PC-9 (cell line): ENCODE results near the gene SMDT1. TPM values are rescaled to one million over a fixed set of nuclear protein-coding genes. Genes with fewer than 3 reads are reported as not detected.
A peak's percentile ranks its signal among the peaks of the same experiment; 100 is the strongest.
"Not testable (repeated sequence)": the region's sequence is repeated elsewhere in the genome, so short reads cannot be mapped to it uniquely, and the experiment has no call there.

Source experiments
- BruUV-seq: library from RNA; stranded (reverse); fragments of 400-500 nt; replicated peaks from 2 replicates; lab custom pipeline; 2021; lab: Mats Ljungman, UMichigan
- CTCF ChIA-PET: fragments of 300-600 bp; sonication (Branson Sonifier 250); formaldehyde crosslinking; loops from one replicate; lab custom pipeline; 2022; ENCODE audit warnings: antibody characterized with exemption; lab: Charles Lee
- POLR2A ChIA-PET: fragments of 300-600 bp; sonication (Branson Sonifier 250); formaldehyde crosslinking; loops from one replicate; lab custom pipeline; 2022; ENCODE audit warnings: antibody characterized with exemption; ENCODE audit not compliant: unreplicated experiment; lab: Charles Lee
- DNase-seq, 2 experiments: peaks; one replicate each; pipeline versions ENCODE4 v3.0.0 to v3.0.0-alpha.2; 2015 to 2022; ENCODE audit warnings: mixed read lengths in 1 of 2
- H2AFZ ChIP-seq: fragments of 200-600 bp; sonication (generic); 2 replicates; pipeline ENCODE4 v1.8.1; 2017; ENCODE audit warnings: antibody characterized with exemption
- H3F3A ChIP-seq: fragments of 200-600 bp; sonication (generic); 2 replicates; pipeline ENCODE4 v1.8.1; 2017; ENCODE audit warnings: antibody characterized with exemption, mild to moderate bottlenecking, low read depth; ENCODE audit not compliant: insufficient read depth
- H3K27ac ChIP-seq: fragments of 200-600 bp; sonication (generic); 2 replicates; pipeline ENCODE4 v1.6.1; 2016; ENCODE audit warnings: mixed run types
- H3K27me3 ChIP-seq: fragments of 200-600 bp; sonication (generic); 2 replicates; pipeline ENCODE4 v1.6.1; 2016; ENCODE audit warnings: low read depth, mixed run types; ENCODE audit not compliant: insufficient read depth
- H3K36me3 ChIP-seq: fragments of 200-600 bp; sonication (generic); 2 replicates; pipeline ENCODE4 v1.6.1; 2016; ENCODE audit warnings: low read depth, mixed run types
- H3K4me1 ChIP-seq: fragments of 200-600 bp; sonication (generic); replicated peaks from 2 replicates; pipeline ENCODE4 v1.6.1; 2016; ENCODE audit warnings: mixed run types; ENCODE audit not compliant: insufficient read depth
- H3K4me2 ChIP-seq: fragments of 200-600 bp; sonication (generic); 2 replicates; pipeline ENCODE4 v1.6.1; 2017; ENCODE audit warnings: mixed run types
- H3K4me3 ChIP-seq: fragments of 200-600 bp; sonication (generic); 2 replicates; pipeline ENCODE4 v1.6.1; 2016; ENCODE audit warnings: mixed run types
- H3K79me2 ChIP-seq: fragments of 200-600 bp; sonication (generic); 2 replicates; pipeline ENCODE4 v1.6.1; 2017; ENCODE audit warnings: low read depth, mixed run types
- H3K9me2 ChIP-seq: fragments of 200-600 bp; sonication (generic); 2 replicates; pipeline ENCODE4 v1.8.1; 2017; ENCODE audit warnings: mild to moderate bottlenecking; ENCODE audit not compliant: insufficient read depth
- H3K9me3 ChIP-seq: fragments of 200-600 bp; sonication (generic); 2 replicates; pipeline ENCODE4 v1.8.1; 2016; ENCODE audit warnings: low read depth; ENCODE audit not compliant: insufficient read depth
- H4K20me1 ChIP-seq: fragments of 200-600 bp; sonication (generic); 2 replicates; pipeline ENCODE4 v1.8.1; 2017; ENCODE audit not compliant: insufficient read depth
- EZH2 ChIP-seq: fragments of 200-600 bp; sonication (generic); IDR thresholded peaks from 2 replicates; pipeline ENCODE4 v1.8.0; 2017; ENCODE audit warnings: antibody characterized with exemption, low read depth
- intact Hi-C: fragments of 100-400 bp; cut with micrococcal nuclease; formaldehyde crosslinking; loops from one replicate; pipeline ENCODE4 v1.10.0; 2022; ENCODE audit not compliant: unreplicated experiment
- total RNA-seq: library from RNA; stranded (reverse); gene quantifications from 2 replicates; pipeline ENCODE4 v1.2.3, GENCODE V29; 2021
- TF ChIP-seq, protein P1 (sequence below): fragments of 200-600 bp; sonication (generic); conservative IDR thresholded peaks from 2 replicates; pipeline ENCODE4 v1.6.1; 2017; ENCODE audit warnings: mixed run types, antibody characterized with exemption, mild to moderate bottlenecking, moderate library complexity

SMDT1 gene
- total RNA-seq, 1 experiment from 2014 or later: 55.3 TPM

DNA sequence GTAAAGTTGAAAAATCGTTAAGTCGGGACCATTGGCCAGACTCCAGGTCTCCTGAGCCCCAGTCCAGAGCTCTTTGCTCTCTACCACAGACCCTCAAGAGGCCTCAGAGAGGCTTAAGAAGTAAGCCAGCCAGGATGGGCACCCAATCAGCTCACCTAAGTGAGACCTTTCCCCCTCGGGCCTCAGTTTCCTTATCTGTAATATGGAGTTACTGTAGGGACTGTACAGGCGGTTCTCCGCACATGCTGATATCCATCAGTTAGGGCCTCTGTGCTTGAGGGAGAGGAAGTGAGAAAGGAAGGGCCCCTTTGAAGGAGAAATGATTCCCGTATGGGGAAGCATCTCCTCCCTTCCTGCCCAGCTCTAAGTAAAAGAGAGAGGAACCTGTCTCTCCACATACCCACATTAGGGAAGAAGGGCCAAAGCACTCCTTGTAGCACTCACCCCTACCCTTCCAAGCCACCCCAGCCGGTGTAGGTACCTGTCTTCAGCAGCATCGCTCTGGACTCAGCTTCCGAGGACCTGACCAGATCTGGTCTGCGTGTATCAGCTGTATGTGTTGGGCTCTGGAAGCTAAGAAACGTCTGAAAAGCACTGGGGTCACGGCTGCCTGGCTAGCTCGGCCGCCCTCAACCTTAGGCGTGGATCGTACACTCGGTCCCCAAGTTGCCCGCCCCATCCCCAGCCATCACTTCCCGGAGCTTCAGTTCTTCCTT lies 9.5 kb upstream of the SMDT1 start:
- no peaks in the 10 kb centered on the region for H3K27me3 ChIP-seq
- ChIA-PET POLR2A (no interaction called here), CTCF (interaction anchor here (0.6 kb wide), 1 partner anchor 125 kb away, joined by 3 read pairs; no protein-coding TSS in a partner anchor)
- no peaks in the 10 kb centered on the region for H4K20me1 ChIP-seq
- DNase-seq: no peak
- H3K9me3 ChIP-seq: no peaks in the 10 kb centered on the region; the same call in 1 of the 2 replicates
- TSS peak; percentile 67 for BruUV-seq
- peak overlapping the region; percentile 59 for H3K4me3 ChIP-seq
- H3K9me2 ChIP-seq: no peaks in the 10 kb centered on the region
- H3K4me2 ChIP-seq: peak overlapping the region; percentile 83
- peak overlapping the region; percentile 10 for H3K27ac ChIP-seq
- H3K4me1 ChIP-seq: peaks cover 16% of the 10 kb centered on the region
- H3K79me2 ChIP-seq: no peaks in the 10 kb centered on the region
- intact Hi-C loops: loop anchor here (1.0 to 10.0 kb wide), 3 partner anchors 9 to 125 kb away; partner anchors contain the start of genes CENPM, SMDT1 and WBP2NL
- H3K36me3 ChIP-seq: no peaks in the 10 kb centered on the region
- TF ChIP-seq, protein P1, sequence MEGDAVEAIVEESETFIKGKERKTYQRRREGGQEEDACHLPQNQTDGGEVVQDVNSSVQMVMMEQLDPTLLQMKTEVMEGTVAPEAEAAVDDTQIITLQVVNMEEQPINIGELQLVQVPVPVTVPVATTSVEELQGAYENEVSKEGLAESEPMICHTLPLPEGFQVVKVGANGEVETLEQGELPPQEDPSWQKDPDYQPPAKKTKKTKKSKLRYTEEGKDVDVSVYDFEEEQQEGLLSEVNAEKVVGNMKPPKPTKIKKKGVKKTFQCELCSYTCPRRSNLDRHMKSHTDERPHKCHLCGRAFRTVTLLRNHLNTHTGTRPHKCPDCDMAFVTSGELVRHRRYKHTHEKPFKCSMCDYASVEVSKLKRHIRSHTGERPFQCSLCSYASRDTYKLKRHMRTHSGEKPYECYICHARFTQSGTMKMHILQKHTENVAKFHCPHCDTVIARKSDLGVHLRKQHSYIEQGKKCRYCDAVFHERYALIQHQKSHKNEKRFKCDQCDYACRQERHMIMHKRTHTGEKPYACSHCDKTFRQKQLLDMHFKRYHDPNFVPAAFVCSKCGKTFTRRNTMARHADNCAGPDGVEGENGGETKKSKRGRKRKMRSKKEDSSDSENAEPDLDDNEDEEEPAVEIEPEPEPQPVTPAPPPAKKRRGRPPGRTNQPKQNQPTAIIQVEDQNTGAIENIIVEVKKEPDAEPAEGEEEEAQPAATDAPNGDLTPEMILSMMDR: no peak
- no peak for TF ChIP-seq EZH2
- H3F3A ChIP-seq: peaks cover 10% of the 10 kb centered on the region; the same call in 1 of the 2 replicates
- peak overlapping the region; percentile 86 for H2AFZ ChIP-seq

- DNase-seq: peak; percentile 94 to 96
- BruUV-seq: TSS peak; percentile 45
- H3K4me2 ChIP-seq: peak within 1 kb of the TSS; percentile 83
- no peak for TF ChIP-seq EZH2
- TF ChIP-seq, protein P1: no peak
- H3K4me1 ChIP-seq: peaks cover 16% of the 10 kb centered on the region
- peaks cover 10% of the 10 kb centered on the region; the same call in 1 of the 2 replicates for H3F3A ChIP-seq
- H2AFZ ChIP-seq: peak within 1 kb of the TSS; percentile 86
- H3K4me3 ChIP-seq: peak within 1 kb of the TSS; percentile 59
- CTCF ChIA-PET: no interaction called here
- H3K79me2 ChIP-seq: no peaks in the 10 kb centered on the region
- POLR2A ChIA-PET: no interaction called here
- no peaks in the 10 kb centered on the region for H3K27me3 ChIP-seq
- intact Hi-C loops: loop anchor here (1.0 to 10.0 kb wide), 3 partner anchors 9 to 126 kb away; partner anchors contain the start of genes CENPM, SMDT1 and WBP2NL
- H3K27ac ChIP-seq: peak within 1 kb of the TSS; percentile 42
- no peaks in the 10 kb centered on the region; the same call in 1 of the 2 replicates for H3K9me3 ChIP-seq
- no peaks in the 10 kb centered on the region for H4K20me1 ChIP-seq
- no peaks in the 10 kb centered on the region for H3K36me3 ChIP-seq
- no peaks in the 10 kb centered on the region for H3K9me2 ChIP-seq
These were observed 8.7 kb upstream of the SMDT1 start, which contains the start of gene NAGA for GRCh38 chr22:42070517-42071422. TSS of gene NAGA (minus strand) at chr22:42070812. CDS start at chr22:42070297, 515 bp downstream.

- peak overlapping the region; percentile 86 for H2AFZ ChIP-seq
- H3K36me3 ChIP-seq, BruUV-seq, H3K9me2 ChIP-seq, H3K27me3 ChIP-seq, H3F3A ChIP-seq, DNase-seq, CTCF ChIA-PET, H3K79me2 ChIP-seq, H4K20me1 ChIP-seq, H3K9me3 ChIP-seq: not testable (repeated sequence)
- H3K4me3 ChIP-seq: peak overlapping the region; percentile 59; the same call in 1 of the 2 replicates
- POLR2A ChIA-PET: interaction anchor here (0.5 to 0.6 kb wide), 2 partner anchors 125 to 360 kb away, joined by 3 to 4 read pairs; no protein-coding TSS in a partner anchor
- H3K4me2 ChIP-seq: peak overlapping the region; percentile 83
- intact Hi-C loops: loop anchor here (2.0 to 10.0 kb wide), 2 partner anchors 73 to 127 kb away; partner anchors contain the start of genes CENPM and WBP2NL
- H3K4me1 ChIP-seq: peaks cover 16% of the 10 kb centered on the region
- H3K27ac ChIP-seq: peak overlapping the region; percentile 42; the same call in 1 of the 2 replicates
These were observed 8.0 kb upstream of the SMDT1 start for GRCh38 chr22:42071508-42071907.
